Natural killer cell (primary cell): ENCODE measurements around the gene MACROD2. TPM values are rescaled to one million over a fixed set of nuclear protein-coding genes. Genes with fewer than 3 reads are reported as not detected.

Experiments used
- ATAC-seq, 3 donors: fragments of 150-1000 bp in 2 of 3; fragments of 200-7000 bp in 1 of 3; cut with Tn5 transposase; 1 replicate in 1 of 3; 2 replicates in 2 of 3; pipeline ENCODE4 v1.10.0; 2021; ENCODE audit warnings: mild to moderate bottlenecking in 2 of 3, moderate library complexity in 2 of 3
- DNase-seq, 2 donors: peaks; one replicate each; pipeline versions ENCODE4 v3.0.0 to v3.0.0-alpha.2; 2013 to 2021; ENCODE audit warnings: mixed read lengths in 1 of 2
- H3K27ac ChIP-seq: one replicate; pipeline ENCODE4 v1.5.1; 2013; ENCODE audit warnings: mild to moderate bottlenecking, low read length
- H3K27me3 ChIP-seq: one replicate; pipeline ENCODE4 v1.6.1; 2013; ENCODE audit warnings: low read length; ENCODE audit not compliant: control insufficient read depth, insufficient read depth
- H3K36me3 ChIP-seq: one replicate; pipeline ENCODE4 v1.6.1; 2013; ENCODE audit warnings: low read length; ENCODE audit not compliant: control insufficient read depth, insufficient read depth
- H3K4me1 ChIP-seq: one replicate; pipeline ENCODE4 v1.6.1; 2013; ENCODE audit warnings: low read length; ENCODE audit not compliant: control insufficient read depth, insufficient read depth
- H3K4me3 ChIP-seq: one replicate; pipeline ENCODE4 v1.5.1; 2013; ENCODE audit warnings: low read length
- H3K9me3 ChIP-seq: one replicate; pipeline ENCODE4 v1.6.1; 2013; ENCODE audit warnings: low read length; ENCODE audit not compliant: control insufficient read depth, insufficient read depth
- H3K27ac Mint-ChIP-seq, 2 donors: one replicate each; pipeline ENCODE4 v1.8.0; 2022; ENCODE audit warnings: mild to moderate bottlenecking in 2 of 2, mixed read lengths in 2 of 2, moderate library complexity in 1 of 2
- H3K27me3 Mint-ChIP-seq, 2 donors: one replicate each; pipeline ENCODE4 v1.8.0; 2022; ENCODE audit warnings: low read depth in 2 of 2, mixed read lengths in 2 of 2
- H3K36me3 Mint-ChIP-seq: one replicate; pipeline ENCODE4 v1.8.0; 2022; ENCODE audit warnings: mixed read lengths
- H3K4me1 Mint-ChIP-seq, 2 donors: one replicate each; pipeline ENCODE4 v1.8.0; 2022; ENCODE audit warnings: mixed read lengths in 2 of 2
- H3K4me3 Mint-ChIP-seq: one replicate; pipeline ENCODE4 v1.8.0; 2022; ENCODE audit warnings: mild to moderate bottlenecking, moderate library complexity, mixed read lengths
- H3K9me3 Mint-ChIP-seq, 2 donors: one replicate each; pipeline ENCODE4 v1.8.0; 2022; ENCODE audit warnings: mixed read lengths in 2 of 2
- CTCF ChIP-seq: fragments of 200-600 bp; IDR thresholded peaks from one replicate; pipeline ENCODE4 v1.8.0; 2022; ENCODE audit warnings: antibody characterized with exemption
- WGBS: methylation state at CpG from one replicate; pipeline ENCODE4 v1.1.7; 2013; ENCODE audit warnings: missing lambda C conversion rate; ENCODE audit not compliant: insufficient coverage; 5-methylcytosine and 5-hydroxymethylcytosine counted together
- intact Hi-C: fragments of 100-400 bp; cut with micrococcal nuclease; formaldehyde crosslinking; loops from one replicate; pipeline ENCODE4 v1.14.2; 2022
- total RNA-seq, 4 donors: library from RNA; stranded (reverse); fragments of 120-200 nt in 1 of 4; gene quantifications; one replicate each; pipeline versions ENCODE4 v1.2.3 to v1.2.4, GENCODE V29; 2013 to 2022

The MACROD2 gene
- total RNA-seq, 3 donors from 2014 or later (not counting 1 experiment from before 2014, with no cell fraction given) = 0.19 to 0.88 TPM; not detected in 1

- Mint-ChIP-seq H3K9me3 (peaks cover 5 to 8% of the 10 kb centered on the region in 2 donors), H3K36me3 (no peaks in the 10 kb centered on the region), H3K27ac (no peak overlapping the region), H3K4me3 (no peak overlapping the region), H3K27me3 (no peaks in the 10 kb centered on the region), H3K4me1 (no peaks in the 10 kb centered on the region)
- ATAC-seq (no peak), DNase-seq (no peak)
- Histone ChIP-seq H3K36me3 (no peaks in the 10 kb centered on the region), H3K4me3 (no peak overlapping the region), H3K27ac (no peak overlapping the region), H3K9me3 (no peaks in the 10 kb centered on the region), H3K4me1 (no peaks in the 10 kb centered on the region), H3K27me3 (no peaks in the 10 kb centered on the region)
- TF ChIP-seq CTCF = no peak
- intact Hi-C loops = no loop called here
- WGBS = no CpG with 5 or more reads among the region's 1 CpG
Observed at GRCh38 chr20:15143478-15143877, 1148.2 kb downstream of the MACROD2 start.

- H3K4me3 ChIP-seq = no peak overlapping the region
- WGBS = 59% methylated on average over 2 of the region's 3 CpGs
- Mint-ChIP-seq H3K27me3 (no peaks in the 10 kb centered on the region), H3K36me3 (no peaks in the 10 kb centered on the region), H3K4me3 (no peak overlapping the region), H3K9me3 (peaks cover 0 to 5% of the 10 kb centered on the region in 2 donors), H3K27ac (no peak overlapping the region), H3K4me1 (no peaks in the 10 kb centered on the region)
- DNase-seq (no peak), ATAC-seq (no peak)
- no peak overlapping the region for H3K27ac ChIP-seq
- H3K36me3 ChIP-seq = no peaks in the 10 kb centered on the region
- intact Hi-C loops = no loop called here
- no peaks in the 10 kb centered on the region for H3K9me3 ChIP-seq
- TF ChIP-seq CTCF = no peak
- no peaks in the 10 kb centered on the region for H3K27me3 ChIP-seq
- H3K4me1 ChIP-seq = no peaks in the 10 kb centered on the region
Observed at GRCh38 chr20:15144916-15145315, 1149.6 kb downstream of the MACROD2 start.

- no peaks in the 10 kb centered on the region for H3K9me3 ChIP-seq
- H3K27me3 ChIP-seq = no peaks in the 10 kb centered on the region
Observed at GRCh38 chr20:15146948-15147347, 1151.6 kb downstream of the MACROD2 start.

More at GRCh38 chr20:15146948-15147347, 1151.6 kb downstream of the MACROD2 start:
- no peak overlapping the region for H3K27ac ChIP-seq
- H3K4me3 ChIP-seq = no peak overlapping the region
- WGBS = 83% methylated on average over 2 of the region's 2 CpGs
- H3K9me3 Mint-ChIP-seq = peaks cover 3 to 6% of the 10 kb centered on the region in 2 donors
- H3K36me3 Mint-ChIP-seq = no peaks in the 10 kb centered on the region
- intact Hi-C loops = loop anchor here (1.0 kb wide), 1 partner anchor 7 kb away; no protein-coding TSS in a partner anchor
- H3K4me3 Mint-ChIP-seq = no peak overlapping the region
- H3K27me3 Mint-ChIP-seq = no peaks in the 10 kb centered on the region
- no peaks in the 10 kb centered on the region for H3K4me1 ChIP-seq
- H3K36me3 ChIP-seq = no peaks in the 10 kb centered on the region
- no peak for DNase-seq
- no peaks in the 10 kb centered on the region for H3K4me1 Mint-ChIP-seq
- H3K27ac Mint-ChIP-seq = no peak overlapping the region
- no peak for TF ChIP-seq CTCF
- no peak for ATAC-seq
